Lower leg skin (tissue), 3 donors: ENCODE results near the gene KCNMA1.

Experiments
- POLR2A ChIP-seq, 2 donors: fragments of 450-650 bp; IDR thresholded peaks; one replicate each; pipeline ENCODE4 v1.6.1; 2016 to 2017; ENCODE audit warnings: antibody characterized with exemption in 2 of 2, mild to moderate bottlenecking in 1 of 2, moderate library complexity in 1 of 2
- TF ChIP-seq, protein P1 (sequence below), 3 donors: fragments of 450-650 bp; IDR thresholded peaks; one replicate each; pipeline ENCODE4 v1.5.1; 2016; ENCODE audit warnings: antibody characterized with exemption in 3 of 3, mild to moderate bottlenecking in 3 of 3, moderate library complexity in 2 of 3

GRCh38 chr10:77117501-77117900 lies 520.1 kb downstream of the KCNMA1 start:
- TF ChIP-seq POLR2A (IDR thresholded peaks at IDR 0.05) = no peak
- TF ChIP-seq, protein P1, sequence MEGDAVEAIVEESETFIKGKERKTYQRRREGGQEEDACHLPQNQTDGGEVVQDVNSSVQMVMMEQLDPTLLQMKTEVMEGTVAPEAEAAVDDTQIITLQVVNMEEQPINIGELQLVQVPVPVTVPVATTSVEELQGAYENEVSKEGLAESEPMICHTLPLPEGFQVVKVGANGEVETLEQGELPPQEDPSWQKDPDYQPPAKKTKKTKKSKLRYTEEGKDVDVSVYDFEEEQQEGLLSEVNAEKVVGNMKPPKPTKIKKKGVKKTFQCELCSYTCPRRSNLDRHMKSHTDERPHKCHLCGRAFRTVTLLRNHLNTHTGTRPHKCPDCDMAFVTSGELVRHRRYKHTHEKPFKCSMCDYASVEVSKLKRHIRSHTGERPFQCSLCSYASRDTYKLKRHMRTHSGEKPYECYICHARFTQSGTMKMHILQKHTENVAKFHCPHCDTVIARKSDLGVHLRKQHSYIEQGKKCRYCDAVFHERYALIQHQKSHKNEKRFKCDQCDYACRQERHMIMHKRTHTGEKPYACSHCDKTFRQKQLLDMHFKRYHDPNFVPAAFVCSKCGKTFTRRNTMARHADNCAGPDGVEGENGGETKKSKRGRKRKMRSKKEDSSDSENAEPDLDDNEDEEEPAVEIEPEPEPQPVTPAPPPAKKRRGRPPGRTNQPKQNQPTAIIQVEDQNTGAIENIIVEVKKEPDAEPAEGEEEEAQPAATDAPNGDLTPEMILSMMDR (IDR thresholded peaks at IDR 0.05) = no peak
